ENCODE data around the gene GPR52. TPM values are rescaled to one million over a fixed set of nuclear protein-coding genes. Genes with fewer than 3 reads are reported as not detected.
"Not testable (repeated sequence)": the region's sequence is repeated elsewhere in the genome, so short reads cannot be mapped to it uniquely, and the experiment has no call there.

Gene GPR52
- 0.22 TPM for total RNA-seq
- long read RNA-seq, result 0 reads

GRCh38 chr1:174447866-174448530 is at the start of gene GPR52:
GPR52 (plus strand) TSS chr1:174447964; CDS start chr1:174448112, 148 bp downstream.
- ATAC-seq, result no peak
- intact Hi-C loops (cut with DNase I), result no loop called here
- no peak for DNase-seq (ENCODE audit: missing footprints)

DNA sequence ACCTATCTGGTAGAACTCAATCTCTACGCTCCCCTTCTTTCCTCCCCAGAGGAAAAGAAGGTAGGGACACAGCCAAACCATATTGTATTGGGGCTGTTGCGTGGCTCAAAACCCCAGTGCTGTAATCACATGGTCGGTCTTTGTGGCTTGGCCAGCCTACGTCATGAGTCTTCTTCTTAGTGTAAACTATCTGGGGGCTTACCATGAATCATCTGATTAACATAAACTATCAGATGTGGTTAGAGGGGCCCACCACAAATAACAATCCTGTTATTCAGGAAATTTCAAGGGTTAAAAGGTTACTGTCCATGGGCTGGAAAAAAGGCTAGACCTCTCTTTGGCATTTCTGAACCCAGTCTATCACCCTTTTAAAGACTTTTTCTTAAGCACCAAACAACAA is 49.5 kb upstream of the GPR52 start:
- ATAC-seq, result no peak
- DNase-seq (ENCODE audit: missing footprints), result no peak
- intact Hi-C loops (cut with DNase I), result no loop called here

DNA sequence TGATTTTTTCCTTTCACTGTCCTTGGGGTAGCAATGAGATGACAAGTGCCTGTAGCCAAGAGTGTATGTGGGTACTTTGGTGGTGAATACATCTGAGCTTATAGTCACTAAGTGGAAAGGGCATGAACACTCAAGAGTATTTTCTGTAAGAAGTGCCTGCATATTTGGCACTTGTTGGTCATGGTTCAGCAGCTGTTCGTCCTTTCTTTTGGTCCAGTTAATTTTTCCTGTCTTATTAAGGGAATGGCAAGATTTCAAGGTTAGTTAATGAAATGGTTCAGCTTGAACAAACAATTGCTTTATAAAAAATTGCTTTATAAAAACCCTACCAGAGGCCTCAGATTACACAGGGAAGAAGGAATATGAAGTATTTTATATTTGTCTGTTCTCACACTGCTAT is 48.6 kb upstream of the GPR52 start:
- intact Hi-C loops (cut with DNase I), result no loop called here
- DNase-seq (ENCODE audit: missing footprints), result no peak
- ATAC-seq, result no peak

- DNase-seq (ENCODE audit: missing footprints) (no peak), ATAC-seq (no peak)
- intact Hi-C loops (cut with DNase I), result no loop called here
Observed at GRCh38 chr1:174401075-174401474, 46.7 kb upstream of the GPR52 start.

DNA sequence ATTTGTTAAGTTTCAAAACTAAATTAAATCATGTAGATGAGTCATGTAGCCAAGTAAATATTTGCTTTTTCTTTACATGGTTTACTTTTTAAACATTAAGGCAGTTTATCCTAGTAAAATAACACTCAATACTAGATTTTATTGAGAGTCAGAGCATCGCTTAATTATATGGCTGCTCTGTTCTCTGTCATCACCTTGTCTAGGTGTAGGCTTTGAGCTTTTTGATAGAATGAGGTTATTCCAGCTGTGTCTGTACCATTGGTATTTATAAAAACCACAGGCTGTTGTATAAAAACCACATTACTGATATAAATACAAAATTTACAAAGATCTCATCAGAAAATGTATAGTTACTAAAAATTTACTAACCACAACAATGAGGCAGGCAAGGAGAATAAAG is 42.5 kb upstream of the GPR52 start:
- intact Hi-C loops (cut with DNase I), result no loop called here
- ATAC-seq, result no peak

GRCh38 chr1:174406421-174406820 is 41.3 kb upstream of the GPR52 start:
- DNase-seq (ENCODE audit: missing footprints), result no peak
- ATAC-seq, result no peak
- intact Hi-C loops (cut with DNase I), result no loop called here

More for the DNA sequence above, 42.5 kb upstream of the GPR52 start:
- DNase-seq (ENCODE audit: missing footprints), result no peak

GRCh38 chr1:174407665-174408064 is 40.1 kb upstream of the GPR52 start:
- ATAC-seq, result no peak
- DNase-seq (ENCODE audit: missing footprints), result no peak
- intact Hi-C loops (cut with DNase I), result no loop called here

DNA sequence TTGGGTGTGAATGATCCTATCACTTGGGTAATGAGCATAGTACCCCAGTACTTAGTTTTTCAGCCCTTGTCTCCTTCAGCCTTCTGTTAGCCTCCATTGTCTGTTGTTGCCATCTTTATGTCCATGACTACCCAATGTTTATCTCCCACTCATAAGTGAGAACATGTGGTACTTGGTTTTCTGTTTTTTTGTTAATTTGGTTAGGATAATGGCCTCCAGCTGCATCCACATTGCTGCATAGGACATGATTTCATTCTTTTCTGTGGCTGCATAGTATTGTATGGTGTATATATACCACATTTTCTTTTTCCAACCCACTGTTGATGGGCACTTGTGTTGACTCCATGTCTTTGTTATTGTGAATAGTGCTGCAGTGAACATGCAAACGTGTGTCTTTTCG is 39.6 kb upstream of the GPR52 start:
- intact Hi-C loops (cut with DNase I), result no loop called here
- no peak for DNase-seq (ENCODE audit: missing footprints)
- ATAC-seq, result no peak

- ATAC-seq; intact Hi-C loops (cut with DNase I); DNase-seq (ENCODE audit: missing footprints): not testable (repeated sequence)
Observed at GRCh38 chr1:174409801-174410200, 38.0 kb upstream of the GPR52 start.

DNA sequence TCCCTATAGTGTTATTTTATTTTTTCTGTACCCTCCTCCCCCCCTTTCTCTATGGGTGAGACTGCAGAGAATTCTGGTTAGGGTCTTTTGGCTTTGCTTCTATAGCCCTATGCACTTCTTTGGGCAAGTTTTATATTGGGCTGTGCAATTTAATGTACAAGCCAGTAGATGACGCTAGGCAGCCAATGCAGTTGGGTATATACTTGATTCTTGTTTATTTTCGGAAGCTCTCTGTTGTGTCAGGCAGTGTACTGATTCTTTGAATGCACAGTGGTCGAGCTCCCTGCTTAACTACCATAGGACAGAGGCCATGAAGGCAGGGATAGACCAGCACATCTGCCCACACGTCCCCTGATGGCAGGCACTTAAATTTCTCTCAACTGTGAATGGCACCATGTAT is 34.1 kb upstream of the GPR52 start:
- ATAC-seq, result no peak
- no peak for DNase-seq (ENCODE audit: missing footprints)
- intact Hi-C loops (cut with DNase I), result no loop called here

DNA sequence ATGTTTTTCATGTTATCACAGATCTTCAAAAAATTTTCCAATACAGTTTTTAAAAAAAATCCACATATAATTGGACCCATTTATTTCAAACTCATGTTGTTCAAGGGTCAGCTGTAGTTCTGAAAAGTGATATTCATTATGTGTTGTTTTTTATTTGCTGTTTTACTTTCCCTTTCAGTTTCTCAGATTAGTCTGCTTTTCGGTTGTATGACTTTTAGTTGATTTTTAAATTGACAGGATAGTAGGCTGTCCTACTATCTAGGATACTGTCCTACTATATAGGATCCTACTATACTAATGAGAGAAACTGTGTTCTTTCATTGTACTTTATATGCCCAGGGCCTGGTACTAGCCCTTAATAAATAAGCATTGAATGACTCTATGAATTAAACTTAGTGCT is 33.6 kb upstream of the GPR52 start:
- intact Hi-C loops (cut with DNase I), result no loop called here
- no peak for DNase-seq (ENCODE audit: missing footprints)
- ATAC-seq, result no peak

DNA sequence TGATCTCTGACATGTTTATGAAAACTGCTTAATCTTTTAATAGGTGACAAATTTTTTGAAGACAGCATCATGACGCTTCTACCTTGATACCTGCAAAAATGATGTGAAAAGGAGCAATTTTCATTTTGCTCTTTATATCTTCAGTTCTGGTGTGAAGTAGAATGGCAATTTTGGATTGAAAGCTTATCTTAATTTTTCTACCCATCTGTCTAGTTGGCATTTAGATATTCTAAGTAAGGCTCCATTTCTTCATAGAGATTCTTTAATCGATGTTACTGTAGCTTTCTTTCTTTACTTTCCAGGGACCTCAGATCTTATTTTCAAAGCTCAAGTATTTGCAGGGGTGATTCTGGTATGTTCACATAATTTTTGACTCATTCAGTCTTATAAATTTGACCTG is 32.3 kb upstream of the GPR52 start:
- ATAC-seq, result no peak
- intact Hi-C loops (cut with DNase I), result no loop called here
- DNase-seq (ENCODE audit: missing footprints), result no peak

GRCh38 chr1:174417921-174418320 is 29.8 kb upstream of the GPR52 start:
- intact Hi-C loops (cut with DNase I), result no loop called here
- no peak for DNase-seq (ENCODE audit: missing footprints)
- no peak for ATAC-seq

DNA sequence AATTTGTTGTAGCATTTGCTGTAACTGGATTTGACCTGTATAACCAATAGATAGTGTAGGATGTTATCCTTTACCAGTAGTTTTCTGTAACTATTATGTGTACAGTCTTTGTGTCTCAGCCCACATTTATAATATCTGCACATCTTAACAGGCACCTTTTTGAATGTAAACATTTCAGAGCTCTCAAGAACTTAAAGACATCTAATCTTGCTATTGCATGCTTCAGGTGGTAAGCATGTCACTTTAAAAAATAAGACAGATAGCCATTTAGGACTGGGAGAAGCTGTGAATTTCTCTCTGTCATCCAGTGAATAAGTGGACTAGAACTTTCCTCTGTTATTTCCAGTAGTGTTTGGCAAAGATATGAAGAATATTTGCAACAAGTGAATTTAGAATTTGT is 22.6 kb upstream of the GPR52 start:
- DNase-seq (ENCODE audit: missing footprints) (no peak), ATAC-seq (no peak)
- intact Hi-C loops (cut with DNase I), result no loop called here

DNA sequence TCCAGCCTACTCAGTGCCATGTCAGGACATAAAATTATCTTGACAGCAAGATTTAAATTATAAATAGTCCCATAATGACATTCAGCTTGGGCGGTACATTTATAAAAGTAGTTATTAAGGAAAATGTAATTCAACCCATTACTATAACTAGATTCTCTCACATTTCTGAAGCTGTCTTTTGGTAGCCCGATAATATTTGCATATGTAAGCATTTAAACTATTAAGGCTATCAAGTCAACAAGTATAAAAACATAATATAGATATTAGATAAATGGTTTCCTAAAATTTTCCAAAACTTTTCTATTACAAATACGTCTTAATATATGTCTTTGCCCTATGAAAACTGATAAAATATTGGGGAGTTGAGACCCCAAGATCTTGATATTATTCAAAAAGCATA is 21.6 kb upstream of the GPR52 start:
- DNase-seq (ENCODE audit: missing footprints) (no peak), ATAC-seq (no peak)
- intact Hi-C loops (cut with DNase I), result no loop called here

GRCh38 chr1:174428033-174428432 is 19.7 kb upstream of the GPR52 start:
- DNase-seq (ENCODE audit: missing footprints), result no peak
- intact Hi-C loops (cut with DNase I), result no loop called here
- no peak for ATAC-seq

DNA sequence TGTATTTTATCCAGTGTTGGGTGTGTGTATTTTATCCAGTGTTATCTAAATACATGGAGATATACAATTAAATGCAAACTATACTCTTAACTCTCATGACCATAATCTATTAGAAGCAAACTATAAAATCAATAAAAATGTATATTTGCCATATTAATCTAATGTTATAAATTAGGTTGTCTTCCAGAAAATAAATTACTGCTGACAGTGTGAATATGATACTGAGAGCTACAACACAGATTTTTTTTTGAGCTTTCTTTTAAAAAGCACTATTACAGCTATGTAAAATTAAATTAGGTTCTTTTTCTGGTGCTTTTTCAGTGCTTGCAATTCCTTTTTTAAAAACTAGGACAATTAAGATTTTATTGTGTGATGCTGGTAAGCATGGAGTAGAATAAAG is 19.0 kb upstream of the GPR52 start:
- intact Hi-C loops (cut with DNase I), result no loop called here
- ATAC-seq, result no peak
- DNase-seq (ENCODE audit: missing footprints), result no peak

DNA sequence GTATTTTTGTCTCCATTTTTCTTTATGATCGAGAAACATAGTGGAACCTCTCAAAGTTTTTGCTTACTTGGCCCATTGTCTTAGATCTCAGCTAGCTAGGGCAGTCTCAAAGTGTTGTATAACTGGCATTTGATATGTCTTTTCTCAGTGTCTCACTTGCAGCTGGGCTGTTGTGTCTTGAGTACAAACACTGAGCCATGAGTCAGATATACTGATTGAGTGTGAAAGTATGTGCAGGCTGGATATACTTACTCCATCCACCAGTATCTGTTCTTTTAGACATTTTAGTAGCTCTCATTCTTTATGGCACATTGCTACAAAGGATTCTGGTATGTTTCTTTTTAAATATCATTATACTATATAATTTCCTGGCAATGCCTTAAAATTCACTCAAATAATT is 14.3 kb upstream of the GPR52 start:
- no peak for ATAC-seq
- DNase-seq (ENCODE audit: missing footprints), result no peak
- intact Hi-C loops (cut with DNase I), result no loop called here

GRCh38 chr1:174445351-174445750 is 2.4 kb upstream of the GPR52 start:
- ATAC-seq (no peak), DNase-seq (ENCODE audit: missing footprints) (no peak)
- intact Hi-C loops (cut with DNase I), result no loop called here

GRCh38 chr1:174445817-174446216 is 1.9 kb upstream of the GPR52 start:
- no peak for ATAC-seq

GRCh38 chr1:174448531-174448883 is 743 bp downstream of the GPR52 start:
- intact Hi-C loops (cut with DNase I), result no loop called here
- no peak for DNase-seq (ENCODE audit: missing footprints)
- ATAC-seq, result no peak

More at GRCh38 chr1:174445817-174446216, 1.9 kb upstream of the GPR52 start:
- intact Hi-C loops (cut with DNase I), result no loop called here
- no peak for DNase-seq (ENCODE audit: missing footprints)
